Right lobe of liver (tissue), 4 donors: Measurements from ENCODE around the gene ESRRB.

ENCODE experiments used
- CTCF ChIP-seq, 4 donors: fragments of 200-600 bp in 3 of 4; fragments of 450-650 bp in 1 of 4; IDR thresholded peaks; one replicate each; pipeline versions ENCODE4 v1.5.1 to v1.8.0; 2016 to 2022; ENCODE audit warnings: antibody characterized with exemption in 4 of 4, mild to moderate bottlenecking in 2 of 4
- POLR2A ChIP-seq: fragments of 450-650 bp; IDR thresholded peaks from one replicate; pipeline ENCODE4 v1.6.1; 2017; ENCODE audit warnings: antibody characterized with exemption, mild to moderate bottlenecking
- donor health status: DM: no; HTN: no; CAD: no.
- donor health status: DM: no; HTN: no; CAD: no.
- donor health status: DM: no; HTN: yes; CAD: no.

GRCh38 chr14:76326918-76327689, 48.8 kb upstream of the ESRRB start:
- no peak for TF ChIP-seq CTCF (IDR thresholded peaks at IDR 0.05)
- TF ChIP-seq POLR2A = no peak
